ENCODE data around the gene IGHMBP2. TPM values are rescaled to one million over a fixed set of nuclear protein-coding genes. Genes with fewer than 3 reads are reported as not detected.

Gene IGHMBP2
- total RNA-seq, 3 donors from 2014 or later (not counting 1 experiment from before 2014, with no cell fraction given) = 31.5 to 52.3 (median 48.5) TPM

DNA sequence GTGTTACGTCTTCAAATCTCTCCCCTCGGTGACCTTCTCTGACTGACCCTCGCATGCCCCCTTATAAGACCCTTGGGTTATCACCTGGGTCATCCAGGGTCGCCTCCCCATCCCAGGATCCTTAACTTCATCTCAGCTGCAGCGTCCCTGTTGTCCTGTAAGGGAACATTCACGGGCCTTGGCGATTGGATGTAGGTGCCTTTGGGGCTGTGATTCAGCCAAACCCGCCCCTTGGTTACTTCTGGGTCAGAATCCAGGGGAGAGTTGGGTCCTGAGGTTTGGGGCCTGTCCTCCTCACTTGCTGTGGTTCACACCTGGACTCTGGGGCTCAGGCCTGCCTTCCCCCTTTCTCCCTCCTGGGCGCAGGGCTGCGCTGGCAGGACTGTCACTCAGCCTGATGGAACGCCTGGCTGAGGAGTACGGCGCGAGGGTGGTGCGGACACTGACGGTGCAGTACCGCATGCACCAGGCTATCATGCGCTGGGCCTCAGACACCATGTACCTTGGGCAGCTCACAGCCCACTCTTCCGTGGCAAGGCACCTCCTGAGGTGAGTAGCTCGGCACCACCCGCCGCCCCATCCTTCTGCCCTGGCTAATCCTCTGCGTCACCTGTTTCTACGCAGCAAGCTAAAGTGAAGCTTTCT is 29.4 kb downstream of the IGHMBP2 start:
- Histone ChIP-seq H3K4me1 (ENCODE audit: control insufficient read depth, insufficient read depth, low read length) (no peaks in the 10 kb centered on the region), H3K36me3 (ENCODE audit: control insufficient read depth, insufficient read depth, low read length) (peaks cover 62% of the 10 kb centered on the region), H3K9me3 (ENCODE audit: control insufficient read depth, insufficient read depth, low read length) (no peaks in the 10 kb centered on the region), H3K27ac (ENCODE audit: low read length) (no peak overlapping the region), H3K27me3 (ENCODE audit: control insufficient read depth, insufficient read depth, low read length) (no peaks in the 10 kb centered on the region), H3K4me3 (ENCODE audit: low read length) (no peak overlapping the region)
- intact Hi-C loops (cut with micrococcal nuclease) = no loop called here
- ATAC-seq (no peak), DNase-seq (no peak)
- H3K9me3 Mint-ChIP-seq = no peaks in the 10 kb centered on the region
- H3K36me3 Mint-ChIP-seq = no peaks in the 10 kb centered on the region
- H3K27me3 Mint-ChIP-seq (ENCODE audit: low read depth in 2 of 2) = no peaks in the 10 kb centered on the region
- no peak overlapping the region for H3K27ac Mint-ChIP-seq
- 97% methylated on average over 24 of the region's 24 CpGs for WGBS (ENCODE audit: insufficient coverage)
- no peak overlapping the region for H3K4me3 Mint-ChIP-seq
- no peaks in the 10 kb centered on the region for H3K4me1 Mint-ChIP-seq
- TF ChIP-seq, protein P1, sequence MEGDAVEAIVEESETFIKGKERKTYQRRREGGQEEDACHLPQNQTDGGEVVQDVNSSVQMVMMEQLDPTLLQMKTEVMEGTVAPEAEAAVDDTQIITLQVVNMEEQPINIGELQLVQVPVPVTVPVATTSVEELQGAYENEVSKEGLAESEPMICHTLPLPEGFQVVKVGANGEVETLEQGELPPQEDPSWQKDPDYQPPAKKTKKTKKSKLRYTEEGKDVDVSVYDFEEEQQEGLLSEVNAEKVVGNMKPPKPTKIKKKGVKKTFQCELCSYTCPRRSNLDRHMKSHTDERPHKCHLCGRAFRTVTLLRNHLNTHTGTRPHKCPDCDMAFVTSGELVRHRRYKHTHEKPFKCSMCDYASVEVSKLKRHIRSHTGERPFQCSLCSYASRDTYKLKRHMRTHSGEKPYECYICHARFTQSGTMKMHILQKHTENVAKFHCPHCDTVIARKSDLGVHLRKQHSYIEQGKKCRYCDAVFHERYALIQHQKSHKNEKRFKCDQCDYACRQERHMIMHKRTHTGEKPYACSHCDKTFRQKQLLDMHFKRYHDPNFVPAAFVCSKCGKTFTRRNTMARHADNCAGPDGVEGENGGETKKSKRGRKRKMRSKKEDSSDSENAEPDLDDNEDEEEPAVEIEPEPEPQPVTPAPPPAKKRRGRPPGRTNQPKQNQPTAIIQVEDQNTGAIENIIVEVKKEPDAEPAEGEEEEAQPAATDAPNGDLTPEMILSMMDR (IDR thresholded peaks at IDR 0.05) = no peak

DNA sequence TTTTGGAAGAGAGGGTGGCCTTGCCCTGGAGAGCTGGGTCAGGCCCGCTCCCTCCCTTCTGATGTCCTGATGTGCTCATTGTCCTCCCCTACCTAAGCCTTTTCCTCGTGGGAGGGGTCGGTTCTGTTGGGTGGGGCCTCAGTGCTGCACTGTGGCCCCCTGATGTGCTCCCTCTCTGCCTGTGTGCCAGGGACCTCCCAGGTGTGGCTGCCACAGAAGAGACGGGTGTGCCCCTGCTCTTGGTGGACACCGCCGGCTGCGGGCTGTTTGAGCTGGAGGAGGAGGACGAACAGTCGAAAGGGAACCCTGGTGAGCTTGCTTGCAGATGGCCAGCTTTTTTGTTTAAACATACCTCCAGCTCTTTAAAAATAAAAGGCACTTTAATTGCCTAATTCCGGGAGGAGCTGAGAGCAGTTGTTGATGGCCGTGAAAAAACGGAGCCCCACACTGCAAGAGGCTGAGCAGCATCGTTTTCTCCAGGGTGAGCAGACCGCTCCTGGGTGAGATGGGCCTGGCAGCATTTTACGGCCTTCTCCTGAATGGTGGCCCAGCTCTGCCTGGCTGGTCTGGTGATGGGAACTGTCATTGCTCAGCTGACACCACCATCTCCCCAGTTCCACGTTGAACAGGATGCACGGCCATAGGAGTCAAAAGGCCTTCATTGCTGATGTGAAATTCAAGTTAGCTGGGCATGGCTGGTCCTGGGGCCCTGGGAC is 30.1 kb downstream of the IGHMBP2 start:
- H3K9me3 Mint-ChIP-seq = no peaks in the 10 kb centered on the region
- H3K27ac Mint-ChIP-seq = no peak overlapping the region
- H3K4me3 ChIP-seq (ENCODE audit: low read length) = no peak overlapping the region
- no peaks in the 10 kb centered on the region for H3K36me3 Mint-ChIP-seq
- peaks cover 65% of the 10 kb centered on the region for H3K36me3 ChIP-seq (ENCODE audit: control insufficient read depth, insufficient read depth, low read length)
- H3K27me3 ChIP-seq (ENCODE audit: control insufficient read depth, insufficient read depth, low read length) = no peaks in the 10 kb centered on the region
- ATAC-seq (no peak), DNase-seq (no peak)
- 98% methylated on average over 17 of the region's 17 CpGs for WGBS (ENCODE audit: insufficient coverage)
- H3K27ac ChIP-seq (ENCODE audit: low read length) = no peak overlapping the region
- no peaks in the 10 kb centered on the region for H3K4me1 Mint-ChIP-seq
- intact Hi-C loops (cut with micrococcal nuclease) = no loop called here
- H3K27me3 Mint-ChIP-seq (ENCODE audit: low read depth in 2 of 2) = no peaks in the 10 kb centered on the region
- H3K4me1 ChIP-seq (ENCODE audit: control insufficient read depth, insufficient read depth, low read length) = no peaks in the 10 kb centered on the region
- TF ChIP-seq, protein P1 (IDR thresholded peaks at IDR 0.05) = no peak
- H3K4me3 Mint-ChIP-seq = no peak overlapping the region
- no peaks in the 10 kb centered on the region for H3K9me3 ChIP-seq (ENCODE audit: control insufficient read depth, insufficient read depth, low read length)

DNA sequence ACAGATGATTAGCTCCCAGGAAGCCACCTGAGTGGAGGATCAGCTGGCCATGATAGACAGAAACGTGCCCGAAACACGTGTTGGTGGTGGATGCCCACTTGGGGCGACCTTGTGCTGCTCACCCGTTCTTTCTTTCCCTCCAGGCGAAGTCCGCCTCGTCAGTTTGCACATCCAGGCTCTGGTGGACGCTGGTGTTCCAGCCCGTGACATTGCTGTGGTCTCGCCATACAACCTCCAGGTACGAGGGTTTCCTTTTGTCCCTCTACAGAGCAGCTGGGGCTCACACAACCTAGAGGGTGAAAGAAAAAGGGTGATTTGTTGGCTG is 30.6 kb downstream of the IGHMBP2 start:
- TF ChIP-seq, protein P1 (IDR thresholded peaks at IDR 0.05) = no peak
- H3K36me3 Mint-ChIP-seq = no peaks in the 10 kb centered on the region
- no peak for DNase-seq
- no peaks in the 10 kb centered on the region for H3K9me3 Mint-ChIP-seq
- no peaks in the 10 kb centered on the region for H3K9me3 ChIP-seq (ENCODE audit: control insufficient read depth, insufficient read depth, low read length)
- intact Hi-C loops (cut with micrococcal nuclease) = no loop called here
- H3K4me3 ChIP-seq (ENCODE audit: low read length) = no peak overlapping the region
- H3K27me3 Mint-ChIP-seq (ENCODE audit: low read depth in 2 of 2) = no peaks in the 10 kb centered on the region
- no peak for ATAC-seq
- no peak overlapping the region for H3K27ac Mint-ChIP-seq
- peaks cover 59% of the 10 kb centered on the region for H3K36me3 ChIP-seq (ENCODE audit: control insufficient read depth, insufficient read depth, low read length)
- H3K27me3 ChIP-seq (ENCODE audit: control insufficient read depth, insufficient read depth, low read length) = no peaks in the 10 kb centered on the region
- 97% methylated on average over 12 of the region's 12 CpGs for WGBS (ENCODE audit: insufficient coverage)
- no peak overlapping the region for H3K27ac ChIP-seq (ENCODE audit: low read length)
- no peaks in the 10 kb centered on the region for H3K4me1 Mint-ChIP-seq
- H3K4me3 Mint-ChIP-seq = no peak overlapping the region
- no peaks in the 10 kb centered on the region for H3K4me1 ChIP-seq (ENCODE audit: control insufficient read depth, insufficient read depth, low read length)

Data from natural killer cell (primary cell).